Peyer's patch (tissue), 4 donors: ENCODE results near the gene AGR3.

Experiments
- POLR2A ChIP-seq, 2 donors: fragments of 450-650 bp; IDR thresholded peaks; one replicate each; pipeline ENCODE4 v1.5.1; 2017; ENCODE audit warnings: antibody characterized with exemption in 2 of 2, mild to moderate bottlenecking in 2 of 2, moderate library complexity in 2 of 2
- TF ChIP-seq, protein P1 (sequence below), 6 experiments: fragments of 450-650 bp in 4 of 6; fragments of 200-600 bp in 2 of 6; sonication (generic) in 1 of 6; IDR thresholded peaks; one replicate each; pipeline ENCODE4 v1.5.1; 2017 to 2019; ENCODE audit warnings: antibody characterized with exemption in 6 of 6, mild to moderate bottlenecking in 3 of 6, moderate library complexity in 1 of 6

DNA sequence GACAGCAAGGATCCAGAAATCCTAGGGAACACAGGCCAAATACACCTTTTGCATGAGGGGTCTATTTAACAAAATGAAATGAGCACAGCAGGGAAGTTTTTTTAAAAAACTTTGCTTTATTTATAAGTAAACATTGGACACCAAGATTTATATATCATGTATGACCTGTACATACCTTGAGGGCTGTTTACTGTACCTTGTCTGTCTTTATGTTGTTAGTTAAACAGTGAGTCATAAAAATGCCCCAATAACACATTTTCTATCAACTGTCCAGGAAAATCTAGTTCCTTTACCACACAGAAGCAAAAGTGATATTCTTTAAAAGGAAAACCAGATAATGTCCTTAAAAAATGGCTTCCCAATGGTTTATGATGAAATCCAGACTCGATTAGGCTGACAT, 45.1 kb upstream of the AGR3 start:
- TF ChIP-seq, protein P1, sequence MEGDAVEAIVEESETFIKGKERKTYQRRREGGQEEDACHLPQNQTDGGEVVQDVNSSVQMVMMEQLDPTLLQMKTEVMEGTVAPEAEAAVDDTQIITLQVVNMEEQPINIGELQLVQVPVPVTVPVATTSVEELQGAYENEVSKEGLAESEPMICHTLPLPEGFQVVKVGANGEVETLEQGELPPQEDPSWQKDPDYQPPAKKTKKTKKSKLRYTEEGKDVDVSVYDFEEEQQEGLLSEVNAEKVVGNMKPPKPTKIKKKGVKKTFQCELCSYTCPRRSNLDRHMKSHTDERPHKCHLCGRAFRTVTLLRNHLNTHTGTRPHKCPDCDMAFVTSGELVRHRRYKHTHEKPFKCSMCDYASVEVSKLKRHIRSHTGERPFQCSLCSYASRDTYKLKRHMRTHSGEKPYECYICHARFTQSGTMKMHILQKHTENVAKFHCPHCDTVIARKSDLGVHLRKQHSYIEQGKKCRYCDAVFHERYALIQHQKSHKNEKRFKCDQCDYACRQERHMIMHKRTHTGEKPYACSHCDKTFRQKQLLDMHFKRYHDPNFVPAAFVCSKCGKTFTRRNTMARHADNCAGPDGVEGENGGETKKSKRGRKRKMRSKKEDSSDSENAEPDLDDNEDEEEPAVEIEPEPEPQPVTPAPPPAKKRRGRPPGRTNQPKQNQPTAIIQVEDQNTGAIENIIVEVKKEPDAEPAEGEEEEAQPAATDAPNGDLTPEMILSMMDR (IDR thresholded peaks at IDR 0.05) = no peak
- TF ChIP-seq POLR2A (IDR thresholded peaks at IDR 0.05) = no peak
